ENCODE results near the gene CLCN3.

GRCh38 chr4:169757575-169758184 is 137.3 kb downstream of the CLCN3 start, which contains the start of gene HPF1:
- TF ChIP-seq POLR2A (IDR thresholded peaks at IDR 0.05) (peak in 3 of 4 donors; percentile 23 to 59 (median 28)), EP300 (IDR thresholded peaks at IDR 0.05) (peak in 1 of 4 donors; percentile 14), POLR2AphosphoS5 (IDR thresholded peaks at IDR 0.05) (peak; percentile 49 to 69)
- TF ChIP-seq, protein P1, sequence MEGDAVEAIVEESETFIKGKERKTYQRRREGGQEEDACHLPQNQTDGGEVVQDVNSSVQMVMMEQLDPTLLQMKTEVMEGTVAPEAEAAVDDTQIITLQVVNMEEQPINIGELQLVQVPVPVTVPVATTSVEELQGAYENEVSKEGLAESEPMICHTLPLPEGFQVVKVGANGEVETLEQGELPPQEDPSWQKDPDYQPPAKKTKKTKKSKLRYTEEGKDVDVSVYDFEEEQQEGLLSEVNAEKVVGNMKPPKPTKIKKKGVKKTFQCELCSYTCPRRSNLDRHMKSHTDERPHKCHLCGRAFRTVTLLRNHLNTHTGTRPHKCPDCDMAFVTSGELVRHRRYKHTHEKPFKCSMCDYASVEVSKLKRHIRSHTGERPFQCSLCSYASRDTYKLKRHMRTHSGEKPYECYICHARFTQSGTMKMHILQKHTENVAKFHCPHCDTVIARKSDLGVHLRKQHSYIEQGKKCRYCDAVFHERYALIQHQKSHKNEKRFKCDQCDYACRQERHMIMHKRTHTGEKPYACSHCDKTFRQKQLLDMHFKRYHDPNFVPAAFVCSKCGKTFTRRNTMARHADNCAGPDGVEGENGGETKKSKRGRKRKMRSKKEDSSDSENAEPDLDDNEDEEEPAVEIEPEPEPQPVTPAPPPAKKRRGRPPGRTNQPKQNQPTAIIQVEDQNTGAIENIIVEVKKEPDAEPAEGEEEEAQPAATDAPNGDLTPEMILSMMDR (IDR thresholded peaks at IDR 0.05) = no peak
